Liver (tissue), 9 donors: ENCODE results near the gene GUCY1A2. TPM values are rescaled to one million over a fixed set of nuclear protein-coding genes. Genes with fewer than 3 reads are reported as not detected.

Experiments
- DNase-seq: peaks from one replicate; pipeline ENCODE4 v3.0.0-alpha.2; 2017; ENCODE audit warnings: low spot score
- H3K27ac ChIP-seq, 2 donors: one replicate each; pipeline ENCODE4 v1.7.0; 2013; ENCODE audit warnings: inconsistent platforms in 2 of 2, low read length in 2 of 2, control low read depth in 1 of 2, low read depth in 1 of 2, mild to moderate bottlenecking in 1 of 2
- H3K27me3 ChIP-seq, 4 donors: one replicate each; pipeline versions ENCODE4 v1.6.1 to v1.7.0; 2013; ENCODE audit warnings: low read length in 3 of 4, inconsistent platforms in 1 of 4, mild to moderate bottlenecking in 1 of 4, moderate library complexity in 1 of 4; ENCODE audit not compliant: control insufficient read depth in 4 of 4, insufficient read depth in 4 of 4
- H3K36me3 ChIP-seq, 4 donors: one replicate each; pipeline versions ENCODE4 v1.6.1 to v1.7.0; 2013; ENCODE audit warnings: low read length in 3 of 4, mild to moderate bottlenecking in 3 of 4, low read depth in 1 of 4, moderate library complexity in 1 of 4; ENCODE audit not compliant: control insufficient read depth in 4 of 4, insufficient read depth in 3 of 4
- H3K4me1 ChIP-seq, 4 donors: one replicate each; pipeline versions ENCODE4 v1.6.1 to v1.7.0; 2013; ENCODE audit warnings: low read length in 3 of 4, mild to moderate bottlenecking in 3 of 4, moderate library complexity in 1 of 4; ENCODE audit not compliant: control insufficient read depth in 4 of 4, insufficient read depth in 4 of 4
- H3K4me3 ChIP-seq, 3 donors: one replicate each; pipeline versions ENCODE4 v1.6.1 to v1.7.0; 2013; ENCODE audit warnings: low read length in 3 of 3, control low read depth in 1 of 3, low read depth in 1 of 3, mild to moderate bottlenecking in 1 of 3
- H3K9ac ChIP-seq, 2 donors: one replicate each; pipeline ENCODE4 v1.7.0; 2013; ENCODE audit warnings: low read length in 2 of 2, mild to moderate bottlenecking in 2 of 2, moderate library complexity in 2 of 2, control low read depth in 1 of 2, low read depth in 1 of 2
- H3K9me3 ChIP-seq, 4 donors: one replicate each; pipeline versions ENCODE4 v1.6.1 to v1.7.0; 2013; ENCODE audit warnings: low read length in 3 of 4; ENCODE audit not compliant: control insufficient read depth in 4 of 4
- ATF3 ChIP-seq: IDR thresholded peaks from 2 replicates; pipeline ENCODE4 v1.6.1; 2016; ENCODE audit warnings: antibody characterized with exemption
- CTCF ChIP-seq: fragments of 150-350 bp; IDR thresholded peaks from 2 replicates; pipeline ENCODE4 v1.5.1; 2017; ENCODE audit warnings: improper control_type of control experiment, low read depth, low read length; ENCODE audit not compliant: missing input control
- EGR1 ChIP-seq, 2 donors: IDR thresholded peaks; 2 replicates each; pipeline ENCODE4 v1.6.1; 2016 to 2018; ENCODE audit warnings: antibody characterized with exemption in 2 of 2, low read depth in 2 of 2
- FOXA1 ChIP-seq: IDR thresholded peaks from 2 replicates; pipeline ENCODE4 v1.6.1; 2016; ENCODE audit warnings: antibody characterized with exemption
- FOXA2 ChIP-seq: IDR thresholded peaks from 2 replicates; pipeline ENCODE4 v1.6.1; 2016; ENCODE audit warnings: antibody characterized with exemption
- GABPA ChIP-seq, 2 donors: IDR thresholded peaks in 1 of 2; conservative IDR thresholded peaks in 1 of 2; 2 replicates each; pipeline ENCODE4 v1.6.1; 2016; ENCODE audit warnings: antibody characterized with exemption in 2 of 2, mild to moderate bottlenecking in 1 of 2, moderate library complexity in 1 of 2
- HNF4A ChIP-seq, 2 donors: conservative IDR thresholded peaks; 2 replicates each; pipeline ENCODE4 v1.6.1; 2016; ENCODE audit warnings: antibody characterized with exemption in 2 of 2, mild to moderate bottlenecking in 2 of 2
- HNF4G ChIP-seq: IDR thresholded peaks from 2 replicates; pipeline ENCODE4 v1.6.1; 2016; ENCODE audit warnings: antibody characterized with exemption
- JUND ChIP-seq, 2 donors: IDR thresholded peaks; 2 replicates each; pipeline ENCODE4 v1.6.1; 2016; ENCODE audit warnings: antibody characterized with exemption in 2 of 2
- MAX ChIP-seq: IDR thresholded peaks from 2 replicates; pipeline ENCODE4 v1.6.1; 2016; ENCODE audit warnings: antibody characterized with exemption
- NR2F2 ChIP-seq: IDR thresholded peaks from 2 replicates; pipeline ENCODE4 v1.6.1; 2016; ENCODE audit warnings: antibody characterized with exemption
- RAD21 ChIP-seq, 2 donors: IDR thresholded peaks; 2 replicates each; pipeline ENCODE4 v1.6.1; 2016; ENCODE audit warnings: antibody characterized with exemption in 2 of 2, mild to moderate bottlenecking in 2 of 2
- REST ChIP-seq: IDR thresholded peaks from 2 replicates; pipeline ENCODE4 v1.6.1; 2016; ENCODE audit warnings: antibody characterized with exemption, mild to moderate bottlenecking
- RXRA ChIP-seq, 2 donors: IDR thresholded peaks; 2 replicates each; pipeline ENCODE4 v1.6.1; 2017 to 2018; ENCODE audit warnings: antibody characterized with exemption in 2 of 2, mild to moderate bottlenecking in 1 of 2
- TAF1 ChIP-seq: conservative IDR thresholded peaks from 2 replicates; pipeline ENCODE4 v1.6.1; 2016; ENCODE audit warnings: antibody characterized with exemption, mild to moderate bottlenecking
- YY1 ChIP-seq: IDR thresholded peaks from 2 replicates; pipeline ENCODE4 v1.6.1; 2016; ENCODE audit warnings: antibody characterized with exemption, mild to moderate bottlenecking
- ZBTB33 ChIP-seq: IDR thresholded peaks from 2 replicates; pipeline ENCODE4 v1.6.1; 2016; ENCODE audit warnings: antibody characterized with exemption
- WGBS: extraction: QIAGEN DNeasy Blood & Tissue Kit; methylation state at CpG from one replicate; pipeline ENCODE4 v1.1.7; 2013; 5-methylcytosine and 5-hydroxymethylcytosine counted together
- polyA plus RNA-seq, 2 donors: library from polyadenylated mRNA; stranded (reverse) in 1 of 2; unstranded in 1 of 2; fragments of 200-250 nt in 1 of 2; fragments of >200 nt in 1 of 2; fragmentation: Nextera tagmentation in 1 of 2; extraction: Ambion mirVana in 1 of 2; gene quantifications; one replicate each; pipeline versions ENCODE4 v1.2.1 to v1.2.3, GENCODE V29; 2013 to 2015
- total RNA-seq, 2 donors: library from RNA; depleted of rRNA; stranded (reverse); fragments of >200 nt; gene quantifications; one replicate each; pipeline ENCODE4 v1.2.3, GENCODE V29; 2014
- donor health status: healthy.
- donor health status: healthy.
- donor health status: healthy.
- donor health status: healthy.
- donor health status: healthy.

GUCY1A2 gene
- total and polyA plus RNA-seq, 4 donors: 0.55 to 4.4 (median 1.7) TPM

GRCh38 chr11:106717222-106717621 is 301.1 kb downstream of the GUCY1A2 start:
- TF ChIP-seq RXRA (IDR thresholded peaks at IDR 0.05) (no peak), ATF3 (no peak), GABPA (IDR thresholded peaks at IDR 0.05 in 1 of 2, conservative IDR thresholded peaks at IDR 0.05 in 1 of 2) (no peak), CTCF (no peak), MAX (no peak), TAF1 (no peak), RAD21 (IDR thresholded peaks at IDR 0.05) (no peak), EGR1 (IDR thresholded peaks at IDR 0.05; ENCODE audit: low read depth in 2 of 2) (no peak), JUND (IDR thresholded peaks at IDR 0.05) (no peak), HNF4A (conservative IDR thresholded peaks at IDR 0.05) (no peak), NR2F2 (no peak), FOXA2 (no peak), YY1 (no peak), REST (no peak), HNF4G (no peak), ZBTB33 (no peak), FOXA1 (no peak)
- no peak for DNase-seq
- no peaks in the 10 kb centered on the region for H3K9me3 ChIP-seq
- H3K4me1 ChIP-seq: no peaks in the 10 kb centered on the region
- H3K4me3 ChIP-seq: no peak overlapping the region
- no peaks in the 10 kb centered on the region for H3K36me3 ChIP-seq
- H3K27ac ChIP-seq: no peak overlapping the region
- WGBS: 66% methylated on average over 2 of the region's 2 CpGs
- no peaks in the 10 kb centered on the region for H3K27me3 ChIP-seq
- H3K9ac ChIP-seq: no peak overlapping the region

GRCh38 chr11:106714199-106714598 is 304.1 kb downstream of the GUCY1A2 start:
- no peaks in the 10 kb centered on the region for H3K27me3 ChIP-seq
- WGBS: 70% methylated on average over 1 of the region's 1 CpG
- H3K36me3 ChIP-seq: no peaks in the 10 kb centered on the region
- H3K4me1 ChIP-seq: no peaks in the 10 kb centered on the region
- no peak overlapping the region for H3K27ac ChIP-seq
- no peak for DNase-seq
- H3K9me3 ChIP-seq: no peaks in the 10 kb centered on the region
- H3K4me3 ChIP-seq: no peak overlapping the region
- no peak overlapping the region for H3K9ac ChIP-seq
- no peak for TF ChIP-seq JUND (IDR thresholded peaks at IDR 0.05)
- no peak for TF ChIP-seq ZBTB33
- no peak for TF ChIP-seq NR2F2
- TF ChIP-seq YY1: no peak
- TF ChIP-seq CTCF: no peak
- no peak for TF ChIP-seq HNF4A (conservative IDR thresholded peaks at IDR 0.05)
- no peak for TF ChIP-seq RXRA (IDR thresholded peaks at IDR 0.05)
- no peak for TF ChIP-seq FOXA1
